Panc1 (cell line): ENCODE results near the gene GPR15LG. TPM values are rescaled to one million over a fixed set of nuclear protein-coding genes. Genes with fewer than 3 reads are reported as not detected.

Source experiments
- ATAC-seq: fragments of 200-7000 bp; cut with Tn5 transposase; 2 replicates; pipeline ENCODE4 v1.9.1; 2020; ENCODE audit warnings: mild to moderate bottlenecking, moderate library complexity
- BruUV-seq: library from RNA; stranded (reverse); fragments of 400-500 nt; replicated peaks from 2 replicates; lab custom pipeline; 2021; lab: Mats Ljungman, UMichigan
- CTCF ChIA-PET: fragments of 300-600 bp; sonication (Branson Sonifier 250); formaldehyde crosslinking; loops from one replicate; lab custom pipeline; 2022; ENCODE audit warnings: antibody characterized with exemption; lab: Charles Lee
- POLR2A ChIA-PET: fragments of 300-600 bp; sonication (Branson Sonifier 250); formaldehyde crosslinking; loops from one replicate; lab custom pipeline; 2022; ENCODE audit warnings: antibody characterized with exemption; lab: Charles Lee
- DNase-seq: peaks from one replicate; pipeline ENCODE4 v3.0.0-alpha.2; 2010; ENCODE audit warnings: low read depth, low spot score
- H3K27ac ChIP-seq: 2 replicates; pipeline ENCODE4 v1.5.1; 2011; ENCODE audit warnings: mild to moderate bottlenecking, low read length, inconsistent platforms
- H3K27me3 ChIP-seq: fragments of 200-500 bp; sonication (Bioruptor generic); 2 replicates; pipeline ENCODE4 v1.6.0; 2014; ENCODE audit warnings: low read length, inconsistent platforms; ENCODE audit not compliant: control insufficient read depth, insufficient read depth
- H3K36me3 ChIP-seq: fragments of 200-500 bp; sonication (Bioruptor generic); 2 replicates; pipeline ENCODE4 v1.5.1; 2014; ENCODE audit warnings: inconsistent platforms, mild to moderate bottlenecking, low read length, moderate library complexity; ENCODE audit not compliant: control insufficient read depth, insufficient read depth
- H3K4me1 ChIP-seq: 2 replicates; pipeline ENCODE4 v1.5.1; 2011; ENCODE audit warnings: inconsistent platforms, mild to moderate bottlenecking, low read length, moderate library complexity; ENCODE audit not compliant: control insufficient read depth, insufficient read depth
- H3K4me3 ChIP-seq, 2 experiments: 2 replicates each; pipeline ENCODE4 v1.5.1; 2011 to 2012; ENCODE audit warnings: low read depth in 2 of 2, low read length in 2 of 2, mild to moderate bottlenecking in 2 of 2, inconsistent platforms in 1 of 2, moderate library complexity in 1 of 2
- H3K9me3 ChIP-seq: fragments of 200-500 bp; sonication (Bioruptor generic); 2 replicates; pipeline ENCODE4 v1.5.1; 2014; ENCODE audit warnings: low read depth, mild to moderate bottlenecking, inconsistent platforms, low read length, moderate library complexity; ENCODE audit not compliant: control insufficient read depth, insufficient read depth
- CTCF ChIP-seq: fragments of 450-650 bp; IDR thresholded peaks from 2 replicates; pipeline ENCODE4 v1.5.1; 2017; ENCODE audit warnings: mild to moderate bottlenecking
- POLR2AphosphoS5 ChIP-seq: IDR thresholded peaks from 2 replicates; pipeline ENCODE4 v1.6.1; 2012; ENCODE audit warnings: mild to moderate bottlenecking, low read depth, low read length, moderate library complexity
- REST ChIP-seq, 2 experiments: IDR thresholded peaks; 2 replicates each; pipeline ENCODE4 v1.6.1; 2011 to 2012; ENCODE audit warnings: low read depth in 2 of 2, control low read depth in 1 of 2, low read length in 1 of 2, mild to moderate bottlenecking in 1 of 2, moderate library complexity in 1 of 2; ENCODE audit not compliant: insufficient read depth in 1 of 2
- SIN3A ChIP-seq: IDR thresholded peaks from 2 replicates; pipeline ENCODE4 v1.6.1; 2012; ENCODE audit warnings: low read depth, mild to moderate bottlenecking, low read length, moderate library complexity, borderline replicate concordance; ENCODE audit not compliant: insufficient read depth
- TCF7L2 ChIP-seq: IDR thresholded peaks from 2 replicates; pipeline ENCODE4 v1.6.1; 2011; ENCODE audit warnings: mild to moderate bottlenecking, low read depth, low read length, inconsistent platforms
- in situ Hi-C: cut with HindIII; loops from 2 replicates; pipeline ENCODE4 v1.10.0; 2016; ENCODE audit warnings: low sequenced_read_pairs, low pct_unique_long_range_greater_than_20kb
- intact Hi-C: fragments of 100-400 bp; cut with micrococcal nuclease; formaldehyde crosslinking; loops from one replicate; pipeline ENCODE4 v1.10.0; 2022; ENCODE audit not compliant: unreplicated experiment
- total RNA-seq: library from RNA; stranded (reverse); gene quantifications from one replicate; pipeline ENCODE4 v1.2.1, GENCODE V29; 2021; ENCODE audit not compliant: unreplicated experiment

GPR15LG gene
- total RNA-seq, 1 experiment from 2014 or later = 0.41 TPM

GRCh38 chr10:84193327-84193726, 19.7 kb downstream of the GPR15LG start:
- intact Hi-C loops = no loop called here
- H3K4me1 ChIP-seq = peaks cover 13% of the 10 kb centered on the region
- no peaks in the 10 kb centered on the region for H3K36me3 ChIP-seq
- peaks cover 35% of the 10 kb centered on the region for H3K27me3 ChIP-seq
- no peak for DNase-seq
- in situ Hi-C loops = no loop called here
- no peaks in the 10 kb centered on the region for H3K9me3 ChIP-seq
- POLR2A ChIA-PET = no interaction called here
- ATAC-seq = no peak
- no TSS peak for BruUV-seq
- H3K4me3 ChIP-seq = no peak overlapping the region
- TF ChIP-seq POLR2AphosphoS5 = no peak
- no peak for TF ChIP-seq TCF7L2
- TF ChIP-seq CTCF = no peak
- no peak for TF ChIP-seq SIN3A
- no peak for TF ChIP-seq REST (IDR thresholded peaks at IDR 0.05; ENCODE audit: insufficient read depth in 1 of 2, low read depth in 2 of 2, low read length in 1 of 2)
- H3K27ac ChIP-seq = no peak overlapping the region
- CTCF ChIA-PET = no interaction called here

- TF ChIP-seq CTCF (no peak), SIN3A (no peak), TCF7L2 (no peak), REST (IDR thresholded peaks at IDR 0.05; ENCODE audit: insufficient read depth in 1 of 2, low read depth in 2 of 2, low read length in 1 of 2) (no peak), POLR2AphosphoS5 (no peak)
- Histone ChIP-seq H3K27ac (no peak overlapping the region), H3K9me3 (no peaks in the 10 kb centered on the region), H3K36me3 (no peaks in the 10 kb centered on the region), H3K4me1 (peaks cover 13% of the 10 kb centered on the region), H3K4me3 (peak overlapping the region in 1 of 2 experiments; percentile 18; a peak in 2 of 4 replicates), H3K27me3 (peaks cover 40% of the 10 kb centered on the region)
- ATAC-seq (no peak), DNase-seq (no peak)
- in situ Hi-C loops = no loop called here
- POLR2A ChIA-PET = no interaction called here
- intact Hi-C loops = no loop called here
- no TSS peak for BruUV-seq
- CTCF ChIA-PET = no interaction called here
Observed at GRCh38 chr10:84193846-84194423, 20.3 kb downstream of the GPR15LG start.
